ENCODE measurements around the gene YWHAH.

Gene YWHAH

GRCh38 chr22:31983911-31984656 is 39.7 kb downstream of the YWHAH start:
- no peak for DNase-seq

- DNase-seq: no peak
Observed at GRCh38 chr22:31987218-31987617, 42.9 kb downstream of the YWHAH start.

GRCh38 chr22:31991102-31991839 is 46.9 kb downstream of the YWHAH start:
- DNase-seq: no peak

- no peak for DNase-seq
Observed at GRCh38 chr22:31995046-31995445, 50.7 kb downstream of the YWHAH start.

- DNase-seq: no peak
Observed at GRCh38 chr22:31995807-31996206, 51.5 kb downstream of the YWHAH start.

GRCh38 chr22:31998784-31999385 is 54.5 kb downstream of the YWHAH start:
- no peak for DNase-seq

GRCh38 chr22:32000181-32000580 is 55.8 kb downstream of the YWHAH start:
- DNase-seq: no peak

- DNase-seq: no peak
Observed at GRCh38 chr22:32005453-32005852, 61.1 kb downstream of the YWHAH start.

Data from activated CD8-positive, alpha-beta memory T cell treated with anti-CD3 and anti-CD28 coated beads, Interleukin-2, amount 50 U/mL, for 4 hours (primary cell).